Measurements from ENCODE around the gene TRAF1.

DNA sequence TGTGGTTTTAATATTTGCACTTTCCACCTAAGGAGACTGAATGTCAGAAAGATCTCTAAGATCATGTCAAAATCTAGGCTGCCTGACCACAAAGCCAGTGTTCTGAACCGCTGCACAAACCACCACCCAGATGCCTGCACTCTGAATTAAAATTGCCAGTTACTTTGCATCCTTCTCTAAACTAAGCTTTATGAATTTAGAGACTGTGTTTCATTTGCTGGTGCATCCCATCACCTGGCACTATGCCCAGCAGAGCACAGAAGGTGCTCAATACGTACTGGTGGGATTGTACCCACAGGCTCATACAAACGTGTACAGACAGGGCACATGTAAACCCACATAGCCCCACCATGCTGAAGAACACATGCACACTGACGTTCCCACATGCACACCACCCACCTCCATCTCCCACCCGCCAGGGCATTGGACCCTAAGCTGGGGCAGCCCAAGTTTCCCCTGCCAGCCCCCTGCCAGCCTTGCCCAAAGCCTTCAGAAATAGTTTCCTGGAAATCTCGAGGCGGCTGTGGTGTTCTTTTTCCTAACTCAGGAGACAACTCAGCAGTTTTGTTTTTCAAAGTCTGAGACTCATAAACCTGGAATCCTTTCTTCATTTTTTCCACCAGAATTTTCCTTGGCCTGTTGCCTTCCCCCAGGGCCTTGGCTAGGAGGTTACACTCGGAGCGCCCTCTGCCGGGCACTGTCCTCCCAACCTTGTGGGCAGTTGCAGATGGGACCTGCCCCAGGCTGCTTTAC, 9.6 kb upstream of the TRAF1 start:
- no peak for TF ChIP-seq POLR2A (IDR thresholded peaks at IDR 0.05)
- TF ChIP-seq, protein P1, sequence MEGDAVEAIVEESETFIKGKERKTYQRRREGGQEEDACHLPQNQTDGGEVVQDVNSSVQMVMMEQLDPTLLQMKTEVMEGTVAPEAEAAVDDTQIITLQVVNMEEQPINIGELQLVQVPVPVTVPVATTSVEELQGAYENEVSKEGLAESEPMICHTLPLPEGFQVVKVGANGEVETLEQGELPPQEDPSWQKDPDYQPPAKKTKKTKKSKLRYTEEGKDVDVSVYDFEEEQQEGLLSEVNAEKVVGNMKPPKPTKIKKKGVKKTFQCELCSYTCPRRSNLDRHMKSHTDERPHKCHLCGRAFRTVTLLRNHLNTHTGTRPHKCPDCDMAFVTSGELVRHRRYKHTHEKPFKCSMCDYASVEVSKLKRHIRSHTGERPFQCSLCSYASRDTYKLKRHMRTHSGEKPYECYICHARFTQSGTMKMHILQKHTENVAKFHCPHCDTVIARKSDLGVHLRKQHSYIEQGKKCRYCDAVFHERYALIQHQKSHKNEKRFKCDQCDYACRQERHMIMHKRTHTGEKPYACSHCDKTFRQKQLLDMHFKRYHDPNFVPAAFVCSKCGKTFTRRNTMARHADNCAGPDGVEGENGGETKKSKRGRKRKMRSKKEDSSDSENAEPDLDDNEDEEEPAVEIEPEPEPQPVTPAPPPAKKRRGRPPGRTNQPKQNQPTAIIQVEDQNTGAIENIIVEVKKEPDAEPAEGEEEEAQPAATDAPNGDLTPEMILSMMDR (IDR thresholded peaks at IDR 0.05): peak; percentile 80 to 90 (median 88)

Data from testis (tissue), 2 donors.